Measurements from ENCODE around the gene NCAPH2.

- TF ChIP-seq CTCF (IDR thresholded peaks at IDR 0.05) (no peak), POLR2A (IDR thresholded peaks at IDR 0.05) (no peak), POLR2AphosphoS5 (IDR thresholded peaks at IDR 0.05) (no peak)
Measured at GRCh38 chr22:50506611-50507420, 1.2 kb upstream of the NCAPH2 start.
